ENCODE measurements around the gene SCARB1.
A peak's percentile ranks its signal among the peaks of the same experiment; 100 is the strongest.

SCARB1 gene

GRCh38 chr12:124760560-124760959 is 103.1 kb downstream of the SCARB1 start:
- no peak for DNase-seq (ENCODE audit: low spot score)

- DNase-seq (ENCODE audit: low spot score) = peak; percentile 48
Measured at GRCh38 chr12:124759841-124760503, 103.7 kb downstream of the SCARB1 start.

- peak; percentile 38 for DNase-seq (ENCODE audit: low spot score)
Measured at GRCh38 chr12:124758266-124759220, 105.1 kb downstream of the SCARB1 start.

- no peak for DNase-seq (ENCODE audit: low spot score)
Measured at GRCh38 chr12:124757329-124757728, 106.3 kb downstream of the SCARB1 start.

- no peak for DNase-seq (ENCODE audit: low spot score)
Measured at GRCh38 chr12:124756760-124757159, 106.9 kb downstream of the SCARB1 start.

GRCh38 chr12:124756166-124756565 is 107.5 kb downstream of the SCARB1 start:
- no peak for DNase-seq (ENCODE audit: low spot score)

- no peak for DNase-seq (ENCODE audit: low spot score)
Measured at GRCh38 chr12:124755801-124756148, 107.9 kb downstream of the SCARB1 start.

GRCh38 chr12:124754949-124755800 is 108.5 kb downstream of the SCARB1 start:
- DNase-seq (ENCODE audit: low spot score) = peak; percentile 97

- DNase-seq (ENCODE audit: low spot score) = no peak
Measured at GRCh38 chr12:124754491-124754890, 109.2 kb downstream of the SCARB1 start.

- no peak for DNase-seq (ENCODE audit: low spot score)
Measured at GRCh38 chr12:124753993-124754392, 109.7 kb downstream of the SCARB1 start.

- no peak for DNase-seq (ENCODE audit: low spot score)
Measured at GRCh38 chr12:124753228-124753591, 110.5 kb downstream of the SCARB1 start.

GRCh38 chr12:124752437-124753227 is 111.0 kb downstream of the SCARB1 start:
- DNase-seq (ENCODE audit: low spot score) = peak; percentile 67

- no peak for DNase-seq (ENCODE audit: low spot score)
Measured at GRCh38 chr12:124751654-124752355, 111.9 kb downstream of the SCARB1 start.

GRCh38 chr12:124750787-124751471 is 112.7 kb downstream of the SCARB1 start:
- no peak for DNase-seq (ENCODE audit: low spot score)

GRCh38 chr12:124750149-124750656 is 113.5 kb downstream of the SCARB1 start:
- no peak for DNase-seq (ENCODE audit: low spot score)

- DNase-seq (ENCODE audit: low spot score) = no peak
Measured at GRCh38 chr12:124749725-124750124, 113.9 kb downstream of the SCARB1 start.

GRCh38 chr12:124747426-124748161 is 116.1 kb downstream of the SCARB1 start:
- no peak for DNase-seq (ENCODE audit: low spot score)

- no peak for DNase-seq (ENCODE audit: low spot score)
Measured at GRCh38 chr12:124746649-124747425, 116.8 kb downstream of the SCARB1 start.
